Measurements from ENCODE around the gene INPP5B. TPM values are rescaled to one million over a fixed set of nuclear protein-coding genes. Genes with fewer than 3 reads are reported as not detected.
"Not testable (repeated sequence)": the region's sequence is repeated elsewhere in the genome, so short reads cannot be mapped to it uniquely, and the experiment has no call there.

Gene INPP5B
- total RNA-seq, result 9.4 TPM

DNA sequence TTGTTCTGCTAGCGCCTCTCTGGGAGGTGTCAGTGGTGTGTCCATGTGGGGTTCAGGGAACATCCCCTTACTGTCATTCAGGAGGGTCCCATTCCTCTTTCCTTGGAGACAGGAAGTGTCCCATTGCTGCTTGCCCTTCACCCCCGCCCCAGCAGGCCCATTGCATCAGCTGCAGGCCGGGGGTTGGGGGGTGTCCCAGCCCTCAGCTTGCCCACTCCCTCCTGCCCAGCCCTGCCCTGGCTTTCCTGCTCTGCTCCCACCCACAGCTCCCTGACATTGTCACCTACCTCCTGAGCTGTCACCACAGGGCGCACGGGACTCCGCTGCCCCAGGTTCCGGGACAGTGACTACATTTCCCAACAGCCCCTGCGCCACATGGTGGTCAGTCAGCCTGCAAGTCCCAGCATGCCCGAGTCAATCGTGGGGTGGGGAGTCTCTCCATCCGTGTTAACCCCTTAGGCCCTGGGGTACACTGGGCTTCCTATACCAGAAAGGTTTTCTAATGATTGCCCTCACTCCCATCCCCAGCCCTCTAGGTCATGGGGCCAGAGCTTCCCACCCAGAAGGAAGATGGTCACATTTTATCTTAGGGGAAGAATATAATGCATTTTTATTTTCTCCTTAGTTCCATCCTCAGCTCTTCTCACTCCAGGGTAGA, at the start of gene INPP5B:
Gene INPP5B, minus strand, starts transcription at position 351 of the 658 bp plus-strand sequence. CDS start 745 bp downstream, outside the sequence.
- H3K9me3 ChIP-seq (ENCODE audit: control insufficient read depth in 3 of 3, low read length in 3 of 3), result no peaks in the 10 kb centered on the region
- H3K9ac ChIP-seq (ENCODE audit: low read depth in 1 of 3, low read length in 3 of 3), result peak within 1 kb of the TSS; percentile 71 to 95 (median 88)
- H3K27ac ChIP-seq (ENCODE audit: low read depth, low read length), result peak within 1 kb of the TSS; percentile 74
- H3K4me1 ChIP-seq (ENCODE audit: control insufficient read depth in 3 of 3, insufficient read depth in 3 of 3, low read length in 3 of 3), result peaks cover 11 to 21% (median 17%) of the 10 kb centered on the region in 3 donors
- peak within 1 kb of the TSS; percentile 89 to 95 (median 95) for H3K4me3 ChIP-seq (ENCODE audit: low read length in 3 of 3)
- H3K36me3 ChIP-seq (ENCODE audit: control insufficient read depth in 3 of 3, insufficient read depth in 3 of 3, low read length in 3 of 3), result peaks cover 10 to 19% (median 14%) of the 10 kb centered on the region in 3 donors
- no peaks in the 10 kb centered on the region for H3K27me3 ChIP-seq (ENCODE audit: control insufficient read depth in 3 of 3, insufficient read depth in 3 of 3, low read length in 3 of 3)

DNA sequence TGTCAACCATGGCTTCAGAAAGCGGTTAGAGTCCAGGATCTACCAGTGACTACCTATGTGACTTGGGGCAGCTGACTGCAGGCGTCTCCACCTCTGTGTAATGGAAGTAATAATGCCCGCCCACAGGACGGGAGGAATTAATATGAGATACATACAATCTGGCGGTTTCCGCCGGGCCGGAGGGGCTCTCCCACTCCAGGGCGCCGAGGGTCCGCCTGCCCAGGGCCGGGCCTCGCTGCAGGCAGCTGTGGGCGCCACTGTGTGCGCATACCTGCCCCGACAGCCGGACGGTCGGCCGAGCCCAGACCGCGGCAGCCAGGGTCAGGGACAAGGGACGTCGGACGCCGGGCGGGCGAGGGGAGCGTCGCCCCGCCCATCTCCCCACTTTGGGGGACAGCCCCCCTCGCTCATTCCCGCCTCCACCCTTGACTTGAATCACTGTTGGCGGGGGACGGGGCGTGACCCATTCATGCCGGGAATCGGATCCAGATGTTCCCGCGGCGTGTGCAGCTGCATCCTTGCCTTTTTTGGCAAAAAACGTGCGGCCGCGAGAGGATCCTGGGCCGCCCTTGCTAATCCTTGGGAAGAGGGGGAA, 49.0 kb upstream of the INPP5B start:
- H3K4me3 ChIP-seq (ENCODE audit: low read length in 3 of 3), result peak overlapping the region; percentile 30 to 64 (median 52)
- H3K9ac ChIP-seq (ENCODE audit: low read depth in 1 of 3, low read length in 3 of 3), result peak overlapping the region; percentile 10 to 69 (median 59)
- no peaks in the 10 kb centered on the region for H3K9me3 ChIP-seq (ENCODE audit: control insufficient read depth in 3 of 3, low read length in 3 of 3)
- H3K36me3 ChIP-seq (ENCODE audit: control insufficient read depth in 3 of 3, insufficient read depth in 3 of 3, low read length in 3 of 3), result peaks cover 32 to 41% (median 35%) of the 10 kb centered on the region in 3 donors
- peak overlapping the region; percentile 84 for H3K27ac ChIP-seq (ENCODE audit: low read depth, low read length)
- H3K4me1 ChIP-seq (ENCODE audit: control insufficient read depth in 3 of 3, insufficient read depth in 3 of 3, low read length in 3 of 3), result peaks cover 43 to 60% (median 55%) of the 10 kb centered on the region in 3 donors
- no peaks in the 10 kb centered on the region for H3K27me3 ChIP-seq (ENCODE audit: control insufficient read depth in 3 of 3, insufficient read depth in 3 of 3, low read length in 3 of 3)

DNA sequence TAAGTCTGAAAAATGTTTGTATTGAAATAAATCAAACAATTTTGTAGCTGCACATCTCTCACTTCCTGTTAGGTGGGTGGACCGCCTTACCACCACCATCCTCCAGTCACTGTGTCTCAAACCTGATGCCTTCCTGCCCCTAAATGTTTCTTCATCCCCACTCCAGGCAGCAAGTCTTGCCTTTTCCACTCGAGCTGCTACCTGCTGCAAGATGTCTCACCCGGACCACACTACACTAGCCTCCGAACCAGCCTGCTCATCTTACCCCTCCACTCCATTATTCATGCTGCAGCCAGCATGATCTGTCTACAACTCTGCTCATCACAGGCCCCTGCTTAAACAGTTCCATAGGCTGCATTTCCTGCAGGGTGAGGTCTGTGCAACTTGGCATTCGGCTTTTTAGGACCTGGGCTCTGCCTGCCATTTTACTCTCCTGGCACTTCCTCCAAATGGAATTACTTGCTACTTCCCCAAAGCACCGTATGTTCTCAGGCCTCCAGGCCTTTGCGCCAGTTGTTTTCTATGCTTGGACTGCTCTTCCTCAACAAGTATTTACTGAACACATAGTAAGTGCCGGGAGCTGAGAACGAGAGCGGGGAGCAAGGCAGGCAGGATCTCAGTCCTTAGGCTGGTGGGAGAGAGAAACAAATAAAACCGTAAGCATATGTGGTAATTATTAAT, 48.2 kb upstream of the INPP5B start:
- Histone ChIP-seq H3K4me3 (ENCODE audit: low read length in 3 of 3) (peak overlapping the region in 1 of 3 donors; percentile 30), H3K4me1 (ENCODE audit: control insufficient read depth in 3 of 3, insufficient read depth in 3 of 3, low read length in 3 of 3) (peaks cover 35 to 60% (median 49%) of the 10 kb centered on the region in 3 donors), H3K27me3 (ENCODE audit: control insufficient read depth in 3 of 3, insufficient read depth in 3 of 3, low read length in 3 of 3) (no peaks in the 10 kb centered on the region), H3K36me3 (ENCODE audit: control insufficient read depth in 3 of 3, insufficient read depth in 3 of 3, low read length in 3 of 3) (peaks cover 27 to 37% (median 29%) of the 10 kb centered on the region in 3 donors), H3K9ac (ENCODE audit: low read depth in 1 of 3, low read length in 3 of 3) (no peak overlapping the region), H3K9me3 (ENCODE audit: control insufficient read depth in 3 of 3, low read length in 3 of 3) (no peaks in the 10 kb centered on the region), H3K27ac (ENCODE audit: low read depth, low read length) (peak overlapping the region; percentile 84)

- Histone ChIP-seq H3K4me3 (ENCODE audit: low read length in 3 of 3) (peak overlapping the region; percentile 92 to 99 (median 98)), H3K36me3 (ENCODE audit: control insufficient read depth in 3 of 3, insufficient read depth in 3 of 3, low read length in 3 of 3) (peaks cover 25 to 31% (median 26%) of the 10 kb centered on the region in 3 donors), H3K9ac (ENCODE audit: low read depth in 1 of 3, low read length in 3 of 3) (peak overlapping the region; percentile 87 to 97 (median 95)), H3K27me3 (ENCODE audit: control insufficient read depth in 3 of 3, insufficient read depth in 3 of 3, low read length in 3 of 3) (no peaks in the 10 kb centered on the region), H3K27ac (ENCODE audit: low read depth, low read length) (peak overlapping the region; percentile 84), H3K9me3 (ENCODE audit: control insufficient read depth in 3 of 3, low read length in 3 of 3) (no peaks in the 10 kb centered on the region), H3K4me1 (ENCODE audit: control insufficient read depth in 3 of 3, insufficient read depth in 3 of 3, low read length in 3 of 3) (peaks cover 7 to 29% (median 9%) of the 10 kb centered on the region in 3 donors)
These were observed 42.6 kb upstream of the INPP5B start for GRCh38 chr1:37989361-37989930.

DNA sequence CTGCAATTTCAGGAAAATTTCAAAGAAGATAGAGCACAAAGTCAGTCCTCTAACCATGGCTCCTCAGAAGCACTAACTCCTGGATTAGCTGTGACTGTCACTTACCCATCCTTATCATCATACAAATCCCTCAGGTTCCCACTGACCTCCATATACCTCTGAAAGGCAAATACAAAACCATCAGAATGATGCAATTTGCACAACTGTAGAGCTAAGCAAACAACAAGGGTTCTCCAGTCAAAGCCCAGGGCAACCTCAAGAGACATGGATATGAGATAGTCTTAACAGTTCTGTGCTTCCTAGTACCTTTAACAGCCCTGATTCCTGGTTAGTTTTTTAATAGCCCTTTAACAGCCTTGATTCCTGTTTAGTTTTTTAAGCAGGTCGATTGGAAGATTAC, 40.8 kb upstream of the INPP5B start:
- Histone ChIP-seq H3K9me3 (ENCODE audit: control insufficient read depth in 3 of 3, low read length in 3 of 3) (no peaks in the 10 kb centered on the region), H3K36me3 (ENCODE audit: control insufficient read depth in 3 of 3, insufficient read depth in 3 of 3, low read length in 3 of 3) (peaks cover 32 to 42% (median 36%) of the 10 kb centered on the region in 3 donors), H3K9ac (ENCODE audit: low read depth in 1 of 3, low read length in 3 of 3) (no peak overlapping the region), H3K27me3 (ENCODE audit: control insufficient read depth in 3 of 3, insufficient read depth in 3 of 3, low read length in 3 of 3) (no peaks in the 10 kb centered on the region), H3K27ac (ENCODE audit: low read depth, low read length) (no peak overlapping the region), H3K4me3 (ENCODE audit: low read length in 3 of 3) (no peak overlapping the region), H3K4me1 (ENCODE audit: control insufficient read depth in 3 of 3, insufficient read depth in 3 of 3, low read length in 3 of 3) (peaks cover 7 to 29% (median 9%) of the 10 kb centered on the region in 3 donors)

DNA sequence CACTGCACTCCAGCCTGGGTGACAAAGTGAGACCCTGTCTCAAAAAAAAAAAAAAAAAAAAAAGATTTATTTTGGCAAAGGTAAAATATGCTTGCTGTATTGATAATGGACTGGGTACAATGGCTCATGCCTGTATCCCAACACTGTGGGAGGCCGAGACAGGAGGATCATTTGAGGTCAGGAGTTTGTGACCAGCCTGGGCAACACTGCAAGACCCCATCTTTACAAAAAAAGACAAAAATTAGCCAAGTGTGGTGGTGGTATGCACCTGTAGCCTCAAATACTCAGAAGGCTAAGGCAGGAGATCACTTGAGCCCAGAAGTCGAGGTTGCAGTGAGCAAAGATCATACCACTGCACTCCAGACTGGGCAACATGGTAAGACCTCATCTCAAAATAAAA, 36.7 kb upstream of the INPP5B start:
- H3K27ac ChIP-seq (ENCODE audit: low read depth, low read length), result no peak overlapping the region
- peaks cover 62 to 76% (median 70%) of the 10 kb centered on the region in 3 donors for H3K36me3 ChIP-seq (ENCODE audit: control insufficient read depth in 3 of 3, insufficient read depth in 3 of 3, low read length in 3 of 3)
- H3K9me3 ChIP-seq (ENCODE audit: control insufficient read depth in 3 of 3, low read length in 3 of 3), result no peaks in the 10 kb centered on the region
- H3K9ac ChIP-seq (ENCODE audit: low read depth in 1 of 3, low read length in 3 of 3), result no peak overlapping the region
- no peak overlapping the region for H3K4me3 ChIP-seq (ENCODE audit: low read length in 3 of 3)
- H3K27me3 ChIP-seq (ENCODE audit: control insufficient read depth in 3 of 3, insufficient read depth in 3 of 3, low read length in 3 of 3), result no peaks in the 10 kb centered on the region
- peaks cover 0 to 8% (median 3%) of the 10 kb centered on the region in 3 donors for H3K4me1 ChIP-seq (ENCODE audit: control insufficient read depth in 3 of 3, insufficient read depth in 3 of 3, low read length in 3 of 3)

GRCh38 chr1:37978541-37978940, 31.7 kb upstream of the INPP5B start:
- Histone ChIP-seq H3K9ac (ENCODE audit: low read depth in 1 of 3, low read length in 3 of 3) (no peak overlapping the region), H3K4me3 (ENCODE audit: low read length in 3 of 3) (no peak overlapping the region), H3K4me1 (ENCODE audit: control insufficient read depth in 3 of 3, insufficient read depth in 3 of 3, low read length in 3 of 3) (no peaks in the 10 kb centered on the region), H3K27ac (ENCODE audit: low read depth, low read length) (no peak overlapping the region), H3K27me3 (ENCODE audit: control insufficient read depth in 3 of 3, insufficient read depth in 3 of 3, low read length in 3 of 3) (no peaks in the 10 kb centered on the region), H3K9me3 (ENCODE audit: control insufficient read depth in 3 of 3, low read length in 3 of 3) (no peaks in the 10 kb centered on the region), H3K36me3 (ENCODE audit: control insufficient read depth in 3 of 3, insufficient read depth in 3 of 3, low read length in 3 of 3) (peaks cover 51 to 69% (median 66%) of the 10 kb centered on the region in 3 donors)

GRCh38 chr1:37975083-37975482, 28.2 kb upstream of the INPP5B start:
- H3K9ac ChIP-seq (ENCODE audit: low read depth in 1 of 3, low read length in 3 of 3); H3K4me3 ChIP-seq (ENCODE audit: low read length in 3 of 3); H3K9me3 ChIP-seq (ENCODE audit: control insufficient read depth in 3 of 3, low read length in 3 of 3); H3K27me3 ChIP-seq (ENCODE audit: control insufficient read depth in 3 of 3, insufficient read depth in 3 of 3, low read length in 3 of 3); H3K4me1 ChIP-seq (ENCODE audit: control insufficient read depth in 3 of 3, insufficient read depth in 3 of 3, low read length in 3 of 3); H3K27ac ChIP-seq (ENCODE audit: low read depth, low read length): not testable (repeated sequence)
- H3K36me3 ChIP-seq (ENCODE audit: control insufficient read depth in 3 of 3, insufficient read depth in 3 of 3, low read length in 3 of 3), result peaks cover 33 to 51% (median 45%) of the 10 kb centered on the region in 3 donors

DNA sequence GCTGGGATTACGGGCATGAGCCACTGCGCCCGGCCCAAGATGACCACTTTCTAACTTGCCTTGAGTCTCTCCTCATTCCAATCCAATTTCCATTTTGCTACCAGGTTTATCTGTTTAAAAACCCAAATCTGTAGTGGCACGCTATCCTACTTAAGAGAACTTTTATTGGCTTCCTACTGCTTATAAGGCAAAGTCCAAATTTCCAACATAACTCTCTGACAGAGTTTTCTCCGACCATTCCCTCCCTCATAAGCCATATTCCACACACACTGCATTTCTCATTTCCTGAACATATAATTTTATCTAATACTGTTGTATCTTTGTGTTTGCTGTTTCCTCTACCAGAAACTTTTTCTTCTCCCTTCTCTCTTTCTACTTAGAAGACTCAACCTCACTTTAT, 27.7 kb upstream of the INPP5B start:
- Histone ChIP-seq H3K4me3 (ENCODE audit: low read length in 3 of 3) (no peak overlapping the region), H3K36me3 (ENCODE audit: control insufficient read depth in 3 of 3, insufficient read depth in 3 of 3, low read length in 3 of 3) (peaks cover 33 to 52% (median 44%) of the 10 kb centered on the region in 3 donors), H3K9me3 (ENCODE audit: control insufficient read depth in 3 of 3, low read length in 3 of 3) (no peaks in the 10 kb centered on the region), H3K4me1 (ENCODE audit: control insufficient read depth in 3 of 3, insufficient read depth in 3 of 3, low read length in 3 of 3) (no peaks in the 10 kb centered on the region), H3K27ac (ENCODE audit: low read depth, low read length) (no peak overlapping the region), H3K9ac (ENCODE audit: low read depth in 1 of 3, low read length in 3 of 3) (no peak overlapping the region), H3K27me3 (ENCODE audit: control insufficient read depth in 3 of 3, insufficient read depth in 3 of 3, low read length in 3 of 3) (no peaks in the 10 kb centered on the region)

All from skeletal muscle tissue (tissue), 4 donors.